GM19372 (cell line): ENCODE data around the gene UBTD1.
"Not testable (repeated sequence)": the region's sequence is repeated elsewhere in the genome, so short reads cannot be mapped to it uniquely, and the experiment has no call there.

Source experiments
- ATAC-seq: cut with Tn5 transposase; IDR thresholded peaks from one replicate; pipeline ENCODE4 v1.9.1; 2021; ENCODE audit warnings: mild to moderate bottlenecking, low read depth, moderate library complexity; ENCODE audit not compliant: unreplicated experiment

UBTD1 gene

DNA sequence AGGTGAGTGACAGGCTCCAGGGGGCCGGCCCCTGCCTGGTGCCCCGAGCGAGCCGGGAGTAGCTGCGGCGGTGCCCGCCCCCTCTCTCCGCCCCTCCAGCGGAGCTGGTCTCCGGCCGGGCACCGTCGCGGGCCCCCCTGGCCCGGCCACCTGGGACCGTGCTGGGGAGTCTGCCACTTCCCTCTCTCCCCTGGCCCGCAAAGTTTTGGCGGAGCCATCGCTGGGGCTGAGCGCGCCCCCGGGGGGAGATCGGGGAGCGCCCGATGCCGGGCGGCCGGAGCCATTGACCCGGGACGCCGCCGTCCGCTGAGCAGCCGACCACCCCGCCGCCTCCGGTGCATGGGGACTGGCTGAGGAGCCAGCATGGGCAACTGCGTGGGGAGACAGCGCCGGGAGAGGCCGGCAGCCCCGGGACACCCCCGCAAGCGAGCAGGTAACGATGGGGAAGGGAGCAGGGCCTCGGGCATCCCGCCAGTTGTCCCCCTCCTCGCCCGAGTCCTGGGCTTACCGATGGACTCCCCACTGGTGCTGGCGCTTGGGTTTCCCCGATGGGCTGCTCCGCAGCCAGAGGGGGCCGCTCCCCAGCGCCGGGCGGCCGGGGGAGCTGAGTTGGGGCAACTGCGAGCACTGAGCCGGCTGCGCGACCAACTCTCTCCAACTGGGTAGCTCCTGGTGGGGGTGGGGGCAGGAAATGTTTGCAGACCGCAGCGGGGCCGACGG, at the start of gene UBTD1:
TSS of gene UBTD1 (plus strand) at position 84 of the 720 bp plus-strand sequence. CDS start at position 364, 280 bp downstream.
- ATAC-seq, result no peak

GRCh38 chr10:97450828-97451227, 47.9 kb upstream of the UBTD1 start:
- ATAC-seq, result no peak

- ATAC-seq, result no peak
Measured at GRCh38 chr10:97451605-97452004, 47.1 kb upstream of the UBTD1 start.

DNA sequence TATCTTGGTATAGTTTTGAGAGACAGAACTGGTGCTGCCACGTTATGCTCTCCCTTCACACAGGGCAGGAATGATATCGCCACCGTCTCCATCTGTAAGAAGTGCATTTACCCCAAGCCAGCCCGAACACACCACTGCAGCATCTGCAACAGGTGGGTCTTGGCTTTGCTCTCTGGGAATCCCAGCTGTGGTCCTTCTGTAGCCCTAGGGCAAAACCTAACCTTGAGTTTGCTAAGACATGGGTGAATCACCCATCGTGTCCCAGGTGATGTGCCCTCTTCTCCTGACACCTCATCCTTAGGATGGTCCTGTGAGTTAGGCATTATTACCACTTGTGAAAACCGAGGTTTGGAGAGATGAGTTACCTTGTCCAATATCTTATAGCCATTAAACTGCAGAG, 46.4 kb upstream of the UBTD1 start:
- no peak for ATAC-seq

GRCh38 chr10:97454330-97455036, 44.2 kb upstream of the UBTD1 start:
- ATAC-seq, result no peak

DNA sequence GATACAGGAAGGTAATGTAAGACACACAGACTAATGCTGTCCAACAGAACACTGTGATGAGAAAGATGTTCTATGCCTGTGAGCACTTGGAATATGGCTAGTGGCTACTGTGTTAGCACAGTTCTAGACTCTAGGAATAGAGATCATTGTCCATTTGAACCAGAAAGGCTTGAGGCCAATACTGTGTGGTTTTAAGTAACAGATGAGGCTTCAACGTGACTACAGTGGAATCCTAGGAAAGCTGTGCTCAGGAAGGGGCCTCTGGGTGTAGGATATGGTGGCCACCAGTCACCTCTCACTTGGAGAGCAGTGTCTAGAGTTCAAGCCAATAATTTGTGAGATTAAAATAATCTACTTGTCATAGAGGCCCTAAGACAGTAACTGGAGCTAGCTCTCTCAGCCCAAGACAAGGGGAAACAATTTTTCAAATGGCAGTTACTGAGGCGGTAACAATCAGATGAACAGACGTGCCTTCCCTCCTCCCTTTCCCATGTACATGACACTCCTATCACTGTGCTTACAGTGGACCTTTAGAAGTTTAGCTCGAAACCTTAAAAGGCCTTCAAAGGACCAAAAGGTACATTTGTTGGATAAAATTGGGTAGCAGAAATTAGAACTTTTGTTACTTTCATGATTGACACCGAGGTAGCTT, 42.6 kb upstream of the UBTD1 start:
- ATAC-seq, result no peak

DNA sequence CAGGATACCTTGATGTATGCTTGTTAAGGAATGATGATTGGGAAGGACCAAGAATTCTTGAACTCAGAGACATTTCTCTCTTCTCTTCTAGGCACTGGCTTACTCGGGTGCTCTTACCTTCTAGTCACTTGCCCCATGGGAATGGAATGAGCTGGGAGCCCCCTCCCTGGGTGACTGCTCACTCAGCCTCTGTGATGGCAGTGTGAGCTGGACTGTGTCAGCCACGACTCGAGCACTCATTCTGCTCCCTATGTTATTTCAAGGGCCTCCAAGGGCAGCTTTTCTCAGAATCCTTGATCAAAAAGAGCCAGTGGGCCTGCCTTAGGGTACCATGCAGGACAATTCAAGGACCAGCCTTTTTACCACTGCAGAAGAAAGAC, 42.0 kb upstream of the UBTD1 start:
- ATAC-seq, result no peak

DNA sequence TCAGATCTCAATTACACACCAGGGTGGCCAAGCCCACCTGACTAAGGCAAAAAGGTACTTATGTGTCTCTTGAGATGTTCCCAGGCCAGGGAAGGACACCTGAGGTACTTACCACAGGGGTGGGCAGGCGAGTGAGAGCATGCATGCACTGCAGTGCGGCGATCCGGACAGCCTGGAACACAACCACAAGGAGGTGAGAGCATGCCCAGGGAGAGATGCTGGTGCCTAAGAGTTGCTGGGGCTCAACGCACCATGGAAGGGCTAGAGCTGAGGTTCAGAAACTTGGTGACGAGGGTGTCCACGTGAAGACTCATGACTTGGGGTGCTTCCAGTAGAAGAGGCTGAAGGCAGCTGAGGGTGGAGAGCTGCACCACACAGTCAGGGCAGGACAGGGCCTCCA, 39.6 kb upstream of the UBTD1 start:
- ATAC-seq, result no peak

- no peak for ATAC-seq
Measured at GRCh38 chr10:97459933-97460332, 38.8 kb upstream of the UBTD1 start.

DNA sequence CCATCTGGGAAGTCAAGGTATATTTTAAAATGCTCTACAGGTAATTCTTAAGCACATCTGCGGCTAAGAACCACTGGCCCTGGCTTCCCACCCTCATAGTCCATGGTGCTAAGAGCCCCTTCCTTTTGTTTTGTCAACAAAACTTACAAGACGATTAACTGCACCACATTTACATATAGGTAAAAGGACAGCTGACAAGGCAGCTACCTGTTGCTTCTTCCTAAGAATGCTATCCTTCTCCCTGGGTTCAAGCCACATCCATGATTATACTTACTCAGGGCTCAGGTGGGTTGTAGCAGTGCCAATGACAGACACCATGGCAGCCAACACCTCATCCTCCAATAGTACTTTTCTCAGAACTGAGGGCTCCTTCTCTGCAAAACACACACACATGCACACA, 36.4 kb upstream of the UBTD1 start:
- no peak for ATAC-seq

DNA sequence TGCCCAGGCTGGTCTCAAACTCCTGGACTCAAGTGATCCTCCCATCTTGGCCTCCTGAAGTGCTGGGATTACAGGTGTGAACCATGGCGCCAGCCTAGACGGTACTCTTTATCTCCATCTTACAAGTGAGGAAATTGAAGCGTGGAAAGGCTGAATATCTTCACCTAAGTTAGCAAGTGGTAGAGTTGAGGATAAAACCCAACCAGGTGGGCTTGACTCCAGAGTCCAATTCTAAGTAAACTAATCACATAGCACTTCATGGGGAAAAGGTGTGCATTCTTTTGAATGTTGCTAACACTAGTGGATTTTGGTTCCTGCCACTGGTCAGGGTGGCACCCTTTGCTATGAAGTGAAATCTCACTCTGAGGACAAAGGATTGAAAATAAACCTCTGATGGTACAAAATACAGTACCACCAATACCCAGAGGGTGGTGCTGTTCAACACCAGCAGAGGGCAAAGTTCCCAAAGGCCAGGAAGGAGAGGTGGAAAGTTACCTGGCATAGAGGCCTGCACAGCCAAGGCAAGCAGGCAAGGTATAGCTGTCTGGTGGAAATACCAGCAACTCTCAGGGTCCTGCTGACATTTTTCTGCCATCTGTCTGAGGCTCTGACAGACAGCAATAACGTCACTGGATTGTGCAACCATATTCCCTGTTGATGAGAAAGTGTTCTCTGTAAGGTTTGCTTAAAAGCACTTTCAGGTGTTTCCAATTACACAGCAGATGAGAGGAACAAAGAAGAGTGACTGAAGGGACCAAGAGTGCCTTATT, 35.2 kb upstream of the UBTD1 start:
- no peak for ATAC-seq

GRCh38 chr10:97464226-97464625, 34.5 kb upstream of the UBTD1 start:
- ATAC-seq, result no peak

DNA sequence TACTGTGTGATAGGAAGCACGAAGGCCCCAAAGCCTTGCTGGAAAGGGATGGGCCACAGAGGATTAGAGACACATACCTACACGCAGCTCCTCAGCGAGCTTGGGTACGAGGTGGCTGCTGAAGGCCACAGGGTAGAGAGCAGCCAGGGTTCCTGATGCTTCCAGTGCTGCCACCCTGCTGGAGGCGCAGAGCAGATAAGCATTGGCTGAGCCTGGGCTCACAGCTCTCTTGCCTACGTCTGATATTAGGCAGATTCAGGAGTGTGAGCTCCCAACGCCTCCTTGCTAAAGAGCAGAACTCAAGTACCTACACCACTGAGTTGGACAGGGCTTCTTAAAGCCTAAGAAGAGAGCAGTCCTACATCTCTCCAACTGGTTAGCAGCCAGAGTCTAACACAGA, 32.7 kb upstream of the UBTD1 start:
- no peak for ATAC-seq

- no peak for ATAC-seq
Measured at GRCh38 chr10:97466755-97467154, 32.0 kb upstream of the UBTD1 start.

DNA sequence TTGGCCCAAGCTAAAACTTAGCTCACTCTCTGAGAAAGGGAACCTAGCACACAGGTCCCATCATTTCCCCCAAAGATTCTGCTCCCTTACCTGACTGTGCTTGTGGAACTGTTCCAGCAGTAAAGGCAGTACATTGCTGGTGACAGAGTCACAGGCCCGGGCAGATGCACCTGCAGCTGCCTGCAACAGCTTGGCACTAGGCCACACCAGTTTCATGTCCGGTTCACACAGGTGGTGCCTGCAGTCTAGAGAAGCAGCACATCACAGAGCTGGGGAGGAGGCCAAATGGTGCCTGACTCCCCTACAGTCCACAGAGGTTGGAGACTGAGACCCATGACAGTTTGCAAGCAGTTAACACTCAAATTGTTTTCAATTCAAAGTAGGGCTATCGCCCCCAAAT, 30.6 kb upstream of the UBTD1 start:
- peak; percentile 69 for ATAC-seq

DNA sequence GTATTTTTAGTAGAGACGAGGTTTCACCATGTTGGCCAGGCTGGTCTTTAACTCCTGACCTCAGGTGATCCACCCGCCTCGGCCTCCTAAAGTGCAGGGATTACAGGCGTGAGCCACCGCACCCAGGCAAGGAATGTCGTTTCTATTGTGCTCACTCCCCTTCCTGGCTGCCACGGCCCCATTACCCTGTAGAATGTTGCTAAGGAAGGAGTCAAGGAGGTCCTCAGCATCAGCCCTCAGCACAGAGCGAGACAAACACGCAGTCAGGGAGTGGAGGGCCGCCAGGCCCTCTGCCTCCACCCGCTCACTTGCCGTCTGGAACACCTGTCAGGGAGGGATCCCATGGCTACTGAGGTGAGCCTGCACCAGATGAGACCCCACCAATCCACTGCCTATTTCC, 29.9 kb upstream of the UBTD1 start:
- not testable (repeated sequence) for ATAC-seq

DNA sequence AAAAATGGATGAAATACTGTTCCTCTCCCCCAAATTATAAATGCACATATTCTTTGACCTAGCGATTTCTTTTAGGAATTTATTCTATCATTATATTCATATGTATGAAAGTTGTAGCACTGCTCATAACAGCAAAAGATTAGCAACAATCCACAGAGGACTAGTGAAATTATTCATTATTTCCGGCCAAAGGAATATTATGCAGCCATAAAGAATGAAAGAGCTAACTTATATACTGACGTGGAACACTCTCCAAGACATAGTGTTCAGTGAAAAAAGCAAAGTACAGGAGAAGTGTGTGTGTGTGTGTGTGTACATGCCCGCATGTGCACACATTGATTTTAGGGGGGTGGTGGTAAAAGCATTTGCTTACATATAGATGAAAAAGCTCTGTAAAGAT, 23.8 kb upstream of the UBTD1 start:
- ATAC-seq, result no peak

DNA sequence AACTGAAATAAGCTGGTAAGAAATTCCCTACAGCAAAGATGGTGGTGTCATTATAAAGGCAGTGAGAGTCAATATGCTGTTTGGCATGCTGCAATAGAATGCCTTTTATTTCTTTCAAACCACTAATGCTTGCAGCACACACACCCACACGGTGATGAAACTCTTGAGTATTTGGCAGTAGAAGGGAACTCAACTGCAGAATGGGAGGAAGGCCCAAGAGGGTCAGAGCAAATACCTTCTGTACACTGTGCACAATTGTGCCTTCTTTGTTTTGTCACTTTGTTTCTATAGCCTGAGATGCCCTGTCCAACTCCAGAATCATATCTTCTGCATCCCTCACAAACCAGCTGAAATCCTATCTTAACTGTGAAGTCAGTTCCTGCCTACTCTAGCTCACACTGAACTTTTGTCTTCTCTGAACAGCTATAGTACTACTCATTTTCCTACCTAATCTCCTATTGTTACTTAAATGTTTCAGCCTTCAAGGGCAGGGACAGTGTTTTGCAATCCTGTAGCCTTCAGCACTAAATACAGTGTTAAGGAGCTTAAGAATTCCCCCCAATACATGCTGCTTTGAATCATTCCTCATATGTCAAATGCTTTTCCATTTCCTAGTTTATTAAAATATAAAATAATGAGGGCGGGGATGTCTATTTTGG, 22.7 kb upstream of the UBTD1 start:
- ATAC-seq, result no peak

DNA sequence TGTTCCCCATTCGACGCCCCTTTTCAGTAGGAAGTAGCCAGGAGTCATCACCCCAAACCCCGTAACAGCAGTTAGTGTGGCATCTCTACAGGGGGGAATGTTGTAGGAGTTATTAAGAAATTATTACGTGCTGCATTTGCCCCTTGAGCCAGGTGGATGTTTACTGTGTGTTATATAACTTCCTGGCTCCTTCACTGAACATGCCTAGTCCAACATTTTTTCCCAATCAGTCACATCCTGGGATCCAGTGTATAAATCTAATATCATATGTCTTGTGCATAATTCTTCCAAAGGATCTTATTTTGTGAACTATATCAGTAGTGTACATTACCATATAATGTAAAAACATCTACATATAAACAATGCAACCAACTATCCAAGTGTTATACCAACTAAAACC, 19.3 kb upstream of the UBTD1 start:
- not testable (repeated sequence) for ATAC-seq

GRCh38 chr10:97479939-97480338, 18.8 kb upstream of the UBTD1 start:
- ATAC-seq, result no peak
